Measurements from ENCODE around the gene GMEB2.
A peak's percentile ranks its signal among the peaks of the same experiment; 100 is the strongest.
"Not testable (repeated sequence)": the region's sequence is repeated elsewhere in the genome, so short reads cannot be mapped to it uniquely, and the experiment has no call there.

Gene GMEB2

GRCh38 chr20:63611646-63612045, 15.3 kb downstream of the GMEB2 start:
- DNase-seq, result no peak

DNA sequence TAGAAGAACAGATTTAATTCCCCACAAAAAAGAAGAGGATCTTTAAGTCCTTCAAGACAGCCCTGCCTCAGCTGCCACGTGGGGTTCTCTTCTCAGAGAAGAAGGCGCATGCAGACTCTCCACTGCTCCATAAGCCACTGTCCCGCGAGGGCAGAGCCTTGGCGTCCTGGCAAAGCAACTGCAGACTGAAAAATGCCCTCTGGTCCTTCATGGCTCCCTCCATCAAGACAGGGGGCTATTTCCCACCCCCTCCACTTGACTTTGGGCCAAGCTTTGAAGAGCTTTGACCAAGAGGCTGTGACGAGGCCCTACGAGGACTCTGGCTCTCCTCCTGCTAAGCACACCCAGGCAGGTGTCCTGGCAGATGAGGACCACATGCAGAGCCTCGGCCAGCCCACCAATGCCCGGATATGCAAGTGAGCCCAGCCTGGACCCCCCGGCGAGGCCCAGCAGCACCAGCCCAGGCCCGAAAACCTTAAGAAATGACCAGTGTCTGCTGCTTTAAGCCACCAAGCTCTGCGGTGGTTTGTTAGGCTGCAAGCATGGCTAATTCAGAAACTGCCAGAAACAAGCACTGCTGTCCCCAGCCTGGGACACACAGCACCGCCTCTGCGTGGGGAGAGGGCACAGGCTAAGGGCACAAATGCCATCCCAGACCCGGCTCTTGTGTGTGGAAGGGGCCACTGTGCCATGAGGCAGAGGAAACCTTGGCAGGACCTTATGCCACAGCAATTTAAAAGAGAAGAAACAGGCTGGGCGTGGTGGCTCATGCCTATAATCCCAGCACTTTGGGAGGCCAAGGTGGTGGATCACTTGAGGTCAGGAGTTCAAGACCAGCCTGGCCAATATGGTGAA, 16.1 kb downstream of the GMEB2 start:
- DNase-seq, result no peak

- DNase-seq, result no peak
Observed at GRCh38 chr20:63606686-63607085, 20.2 kb downstream of the GMEB2 start.

GRCh38 chr20:63602321-63602720, 24.6 kb downstream of the GMEB2 start:
- DNase-seq, result no peak

DNA sequence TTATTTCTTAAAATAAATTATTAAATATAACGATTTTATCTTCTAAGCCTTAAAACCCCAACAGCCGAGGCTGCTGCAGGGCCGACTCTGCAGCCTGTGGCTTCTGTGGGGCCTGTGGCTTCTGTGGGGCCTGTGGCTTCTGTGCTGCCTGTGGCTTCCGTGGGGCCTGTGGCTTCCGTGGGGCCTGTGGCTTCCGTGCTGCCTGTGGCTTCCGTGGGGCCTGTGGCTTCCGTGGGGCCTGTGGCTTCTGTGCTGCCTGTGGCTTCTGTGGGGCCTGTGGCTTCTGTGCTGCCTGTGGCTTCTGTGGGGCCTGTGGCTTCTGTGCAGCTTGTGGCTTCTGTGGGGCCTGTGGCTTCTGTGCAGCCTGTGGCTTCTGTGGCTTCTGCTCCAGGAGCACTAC, 25.2 kb downstream of the GMEB2 start:
- not testable (repeated sequence) for DNase-seq

- DNase-seq, result no peak
Observed at GRCh38 chr20:63599396-63600050, 27.4 kb downstream of the GMEB2 start.

DNA sequence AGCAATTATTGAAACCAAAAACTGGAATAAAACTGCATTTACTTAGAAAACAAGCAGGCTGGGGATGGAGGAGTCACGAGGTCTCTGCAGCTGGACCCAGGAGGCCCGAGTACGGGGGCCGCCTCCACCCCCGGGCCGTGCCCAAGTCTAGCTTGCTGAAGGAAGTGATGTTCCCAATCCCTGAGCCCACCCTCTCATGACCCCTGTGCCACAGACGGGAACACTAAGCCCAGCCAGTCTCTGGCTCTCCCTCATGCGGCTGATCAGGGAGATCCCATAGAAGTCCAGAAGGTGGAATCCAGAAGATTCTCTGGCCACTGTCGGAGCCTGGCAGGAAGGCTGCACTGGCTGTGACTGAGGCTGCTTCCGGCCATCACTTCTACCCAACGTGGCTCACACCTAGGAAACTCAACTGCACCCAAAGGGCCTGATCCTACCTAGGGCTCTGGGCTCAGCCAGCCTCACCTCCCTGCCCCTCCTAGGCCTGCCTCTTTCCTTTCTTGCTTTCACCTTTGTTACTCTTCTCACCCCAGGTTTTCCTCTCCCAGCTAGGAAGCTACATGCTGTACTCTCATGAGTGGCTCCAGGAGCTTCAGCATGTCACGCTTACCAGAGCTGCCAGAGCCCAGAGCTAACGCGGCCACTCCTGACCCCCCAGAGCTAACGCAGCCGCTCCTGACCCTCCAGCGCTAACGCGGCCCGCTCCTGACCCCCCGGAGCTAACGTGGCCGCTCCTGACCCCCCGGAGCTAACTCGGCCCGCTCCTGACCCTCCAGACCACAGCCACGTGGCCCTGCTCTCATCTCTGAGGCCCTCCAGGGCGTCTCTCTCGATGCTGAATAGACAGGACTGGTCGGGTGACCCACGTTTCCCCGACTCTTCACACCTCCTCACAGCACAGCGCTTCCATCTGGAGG, 28.2 kb downstream of the GMEB2 start:
- no peak for DNase-seq

DNA sequence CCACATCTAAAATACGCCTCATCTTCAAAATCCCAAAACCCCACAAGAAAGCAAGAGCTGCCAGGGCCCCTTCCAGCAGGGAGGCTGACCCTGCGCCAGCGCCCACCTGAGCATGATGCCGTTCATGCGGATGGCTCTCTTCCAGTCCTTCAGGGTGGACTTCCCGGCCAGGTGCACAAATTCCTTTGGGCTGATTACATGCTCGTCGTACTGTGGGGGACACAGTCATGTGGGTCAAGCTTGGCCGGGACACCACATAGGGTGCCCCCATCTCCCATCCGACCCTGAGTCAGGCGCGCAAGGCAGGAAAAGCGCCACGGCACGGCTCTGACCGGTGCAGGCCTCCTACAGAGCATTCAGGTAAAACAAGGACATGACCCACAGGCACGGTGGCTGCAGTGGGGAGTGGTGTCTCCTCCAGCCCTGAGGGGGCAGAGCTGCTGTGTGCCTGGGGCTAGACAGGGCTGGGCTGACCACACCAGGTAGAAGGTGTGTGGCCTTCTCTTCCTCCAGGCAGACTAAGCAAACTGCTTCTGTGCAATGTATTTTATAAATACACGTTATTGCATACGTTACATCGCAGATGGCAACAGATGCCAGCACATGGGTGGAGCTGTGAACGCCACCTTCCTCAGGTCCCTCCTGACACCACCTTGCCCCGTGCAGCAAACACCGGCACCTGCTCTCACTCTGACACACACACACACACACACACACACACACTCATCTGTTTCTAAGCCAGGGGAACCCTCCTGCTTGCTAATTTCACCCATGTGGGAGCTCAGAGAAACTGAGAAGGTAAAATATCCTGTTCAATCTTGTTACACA, 29.0 kb downstream of the GMEB2 start:
- no peak for DNase-seq

DNA sequence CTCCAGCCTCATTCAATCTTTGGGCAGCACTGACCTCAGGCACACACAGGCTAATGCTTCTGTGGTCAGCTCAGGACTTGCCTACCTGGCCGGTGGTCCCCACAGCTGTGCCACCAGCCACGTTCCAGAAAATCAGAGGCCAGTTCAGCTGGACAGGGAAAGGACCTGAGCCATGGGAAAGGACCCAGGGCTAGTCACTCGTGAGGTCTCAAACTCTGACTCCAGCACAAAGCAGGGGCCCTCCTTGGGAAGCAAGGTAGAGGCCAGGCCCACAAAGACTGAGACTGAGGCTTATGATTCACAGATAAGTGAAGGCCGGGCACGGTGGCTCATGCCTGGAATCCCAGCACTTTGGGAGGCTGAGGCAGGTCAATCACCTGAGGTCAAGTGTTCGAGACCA, 30.5 kb downstream of the GMEB2 start:
- no peak for DNase-seq

DNA sequence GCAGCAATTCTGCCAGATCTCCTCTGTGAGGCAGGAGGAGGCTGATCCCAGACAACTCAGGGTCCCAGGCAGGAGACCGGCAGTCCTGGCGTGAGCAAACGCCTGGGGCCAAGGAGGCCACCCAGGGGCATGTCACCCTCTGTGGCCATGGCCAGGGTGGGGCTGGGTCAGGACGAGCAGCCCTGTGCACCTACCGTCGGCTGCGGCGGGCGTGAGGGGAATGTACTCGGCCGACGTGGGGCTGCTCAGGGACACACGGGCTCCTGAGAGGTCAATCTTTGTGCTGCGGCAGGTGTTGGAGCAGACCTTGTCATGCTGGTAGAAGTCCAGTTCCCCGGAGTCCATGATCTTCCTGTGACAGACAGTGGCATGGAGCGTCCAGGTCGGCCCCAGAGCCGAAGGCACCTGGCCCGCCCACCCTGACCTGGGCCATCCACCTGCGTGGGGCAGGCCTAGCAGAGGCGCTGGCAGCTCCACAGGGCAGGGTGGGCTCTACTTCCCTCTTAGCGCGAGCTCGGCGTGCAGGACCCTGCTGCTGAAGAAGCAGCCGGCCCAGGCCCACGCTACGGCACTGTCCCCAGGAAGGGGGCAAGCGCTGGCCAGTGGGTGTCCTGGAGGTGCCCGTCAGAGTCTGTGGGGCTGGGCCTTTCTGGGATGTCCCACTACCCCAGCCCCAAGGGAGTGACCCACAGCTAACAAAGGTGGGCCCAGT, 31.3 kb downstream of the GMEB2 start:
- no peak for DNase-seq

- DNase-seq, result no peak
Observed at GRCh38 chr20:63594043-63594561, 32.8 kb downstream of the GMEB2 start.

DNA sequence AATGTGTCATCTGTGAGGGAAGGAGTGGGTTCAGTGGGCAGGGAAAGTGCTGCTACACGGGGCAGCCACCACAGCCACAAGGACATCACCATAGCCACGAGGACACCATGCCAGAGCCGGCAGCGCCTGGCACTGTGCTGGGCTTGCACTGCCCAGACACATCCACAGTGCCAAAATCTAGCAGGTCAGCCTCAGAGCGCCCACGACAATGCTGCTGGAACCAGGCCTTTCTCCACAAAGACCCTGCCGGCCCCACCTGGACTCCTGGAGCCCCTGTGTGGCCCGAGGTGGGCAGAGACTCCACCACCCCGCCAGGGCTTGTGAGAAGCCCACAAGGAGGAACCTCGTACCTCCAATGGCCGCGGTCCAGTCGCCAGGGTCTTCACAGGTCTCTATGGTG, 34.2 kb downstream of the GMEB2 start:
- DNase-seq, result no peak

DNA sequence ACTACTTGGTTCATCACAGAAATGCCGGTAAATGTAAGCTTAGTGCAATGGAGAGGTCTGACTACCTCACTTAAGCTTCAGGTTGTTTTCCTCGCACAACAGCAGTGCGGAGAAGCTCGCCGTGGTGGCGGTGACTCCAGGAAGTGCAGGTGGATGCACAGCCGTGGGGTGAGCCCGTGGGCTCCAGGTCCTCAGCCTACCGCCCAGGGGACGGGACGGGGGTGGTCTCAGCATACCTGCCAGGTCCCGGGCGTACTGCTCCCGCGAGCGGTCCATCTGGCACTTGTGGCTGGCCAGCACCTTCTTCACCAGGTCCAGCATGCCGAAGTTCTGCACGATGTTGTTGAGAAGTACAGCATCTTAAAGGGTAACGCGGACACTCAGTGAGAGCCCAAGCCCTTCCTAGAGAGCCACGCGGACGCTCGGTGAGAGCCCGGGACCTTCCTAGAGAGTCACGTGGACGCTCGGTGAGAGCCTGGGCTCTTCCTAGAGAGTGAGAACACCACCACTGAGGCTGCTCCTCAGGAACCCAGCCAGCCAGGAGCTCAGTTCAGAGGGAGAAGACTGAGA, 35.0 kb downstream of the GMEB2 start:
- no peak for DNase-seq

GRCh38 chr20:63591147-63591533, 35.8 kb downstream of the GMEB2 start:
- DNase-seq, result no peak

- DNase-seq, result no peak
Observed at GRCh38 chr20:63590218-63591146, 36.4 kb downstream of the GMEB2 start.

GRCh38 chr20:63589261-63590217, 37.4 kb downstream of the GMEB2 start:
- no peak for DNase-seq

- peak; percentile 44 for DNase-seq
Observed at GRCh38 chr20:63588641-63589041, 38.3 kb downstream of the GMEB2 start.

DNA sequence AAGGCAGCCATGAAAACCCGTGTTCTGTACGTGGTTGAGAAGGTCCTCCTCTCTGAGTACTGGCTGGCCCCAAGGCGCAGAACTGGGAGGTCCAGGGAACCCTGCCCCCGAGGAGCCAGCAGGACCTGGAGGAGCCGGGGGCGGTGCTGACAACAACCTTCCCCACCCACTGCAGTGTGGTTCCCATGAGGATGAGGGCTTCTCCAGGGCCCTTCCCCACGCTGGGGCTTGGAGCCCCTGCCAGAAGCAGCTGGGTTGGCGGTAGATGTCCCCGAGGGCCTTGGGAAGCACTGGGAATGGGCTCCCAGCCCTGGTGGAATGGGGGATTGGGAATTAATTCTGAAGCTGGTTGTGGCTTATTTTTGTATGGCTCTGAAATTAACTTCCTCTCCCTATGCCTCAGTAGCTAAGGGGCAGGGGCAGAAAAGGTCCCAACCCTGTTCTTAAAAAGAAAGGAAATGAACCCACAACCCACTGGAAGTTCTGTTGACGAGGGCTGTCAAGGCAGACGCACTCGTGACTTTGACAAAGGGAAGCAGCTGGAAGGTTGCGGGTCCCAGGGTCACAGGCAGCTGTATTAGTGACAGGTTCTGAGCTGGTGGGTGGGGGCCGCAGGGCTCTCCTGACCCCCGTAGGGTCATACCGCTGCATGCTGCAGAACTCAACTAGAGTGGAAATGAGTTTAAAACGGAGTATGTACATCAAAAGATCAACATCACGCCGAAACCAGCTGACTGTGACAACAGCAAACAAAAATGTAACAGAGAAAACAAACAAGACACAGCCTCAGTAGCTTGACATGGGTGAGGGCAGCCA, 38.9 kb downstream of the GMEB2 start:
- peak; percentile 74 for DNase-seq

All from DMS53 (cell line).